DMS53 (cell line): ENCODE measurements around the gene ZNF785.
A peak's percentile ranks its signal among the peaks of the same experiment; 100 is the strongest.
"Not testable (repeated sequence)": the region's sequence is repeated elsewhere in the genome, so short reads cannot be mapped to it uniquely, and the experiment has no call there.

Experiments used
- DNase-seq: peaks from one replicate; lab custom pipeline; 2025; lab: John Stamatoyannopoulos, UW

Gene ZNF785

DNA sequence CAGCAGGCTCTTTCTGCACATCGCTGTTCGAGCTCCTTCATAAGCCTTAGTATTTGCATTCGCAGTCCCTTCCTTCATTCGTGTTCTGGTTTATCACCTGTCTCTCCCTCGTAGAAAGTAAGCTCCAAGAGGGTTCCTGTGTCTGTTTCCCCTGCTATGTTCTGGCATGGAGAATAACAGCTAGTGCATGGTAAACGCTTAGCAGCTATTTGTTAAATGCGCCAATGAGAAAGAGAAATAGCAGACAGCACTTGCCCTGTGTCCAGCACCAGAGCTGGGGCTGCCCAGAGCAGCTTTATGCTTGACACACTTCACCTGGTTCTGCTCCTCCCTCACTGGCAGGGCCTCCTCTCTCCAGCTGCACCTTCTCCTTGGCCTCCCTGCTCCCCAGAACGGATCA, 19.5 kb downstream of the ZNF785 start:
- DNase-seq, result peak; percentile 9

- DNase-seq, result no peak
Observed at GRCh38 chr16:30565526-30565925, 20.0 kb downstream of the ZNF785 start.

DNA sequence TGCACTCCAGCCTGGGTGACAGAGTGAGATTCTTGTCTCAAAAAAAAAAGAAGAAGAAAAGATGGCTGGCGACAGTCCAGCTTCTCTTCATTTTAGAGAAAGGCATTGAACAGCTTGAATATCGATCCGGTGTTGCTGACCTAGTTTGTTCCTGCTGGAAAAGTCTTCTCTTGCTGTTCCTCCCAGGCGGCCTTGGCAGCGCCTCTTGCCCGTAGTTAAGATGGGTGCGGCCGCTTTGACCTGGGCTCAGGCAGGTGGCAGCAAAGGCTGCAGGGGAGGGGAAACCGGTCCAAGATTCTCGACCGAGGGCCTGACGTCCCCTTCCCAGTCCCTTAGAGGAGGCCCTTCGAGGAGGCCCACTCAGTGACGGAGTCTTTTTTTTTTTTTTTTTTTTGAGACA, 23.5 kb downstream of the ZNF785 start:
- DNase-seq, result peak; percentile 43

DNA sequence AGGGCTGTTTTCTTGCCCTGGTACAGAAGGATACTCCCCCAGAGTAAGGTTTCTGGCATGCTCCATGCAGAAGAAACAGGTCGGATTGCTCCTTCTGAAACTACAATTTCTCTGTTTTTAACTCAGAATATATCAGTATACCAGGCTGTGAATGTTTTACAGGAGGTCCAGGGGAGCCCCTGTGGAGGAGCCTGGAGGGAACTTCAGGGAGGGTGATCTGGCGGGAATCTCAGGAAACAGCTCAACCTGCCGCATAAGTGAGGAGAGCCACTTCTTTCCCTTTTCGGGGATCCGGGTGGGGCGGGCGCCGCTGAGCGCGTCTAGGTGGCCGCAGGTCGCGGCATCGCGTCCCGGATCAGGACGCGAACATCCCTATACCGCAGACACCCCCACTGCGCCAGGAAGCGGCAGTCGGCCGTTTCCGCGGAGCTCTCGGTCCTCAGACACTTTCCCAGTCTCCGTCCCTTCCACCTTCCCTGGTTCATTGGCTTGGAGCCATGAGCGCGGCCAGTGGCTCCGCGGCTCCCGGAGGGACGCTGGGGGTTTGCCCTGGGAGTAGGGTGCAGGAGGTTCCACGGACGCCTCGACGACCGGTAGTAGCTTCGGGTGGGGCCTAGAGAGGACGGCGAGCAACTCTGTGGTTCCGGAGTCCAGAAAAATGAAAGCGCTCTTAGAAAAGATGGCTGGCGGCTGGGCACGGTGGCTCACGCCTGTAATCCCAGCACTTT, 24.2 kb downstream of the ZNF785 start:
- peak; percentile 64 for DNase-seq

- DNase-seq, result no peak
Observed at GRCh38 chr16:30559690-30560089, 25.8 kb downstream of the ZNF785 start.

GRCh38 chr16:30558789-30559377, 26.6 kb downstream of the ZNF785 start:
- no peak for DNase-seq

DNA sequence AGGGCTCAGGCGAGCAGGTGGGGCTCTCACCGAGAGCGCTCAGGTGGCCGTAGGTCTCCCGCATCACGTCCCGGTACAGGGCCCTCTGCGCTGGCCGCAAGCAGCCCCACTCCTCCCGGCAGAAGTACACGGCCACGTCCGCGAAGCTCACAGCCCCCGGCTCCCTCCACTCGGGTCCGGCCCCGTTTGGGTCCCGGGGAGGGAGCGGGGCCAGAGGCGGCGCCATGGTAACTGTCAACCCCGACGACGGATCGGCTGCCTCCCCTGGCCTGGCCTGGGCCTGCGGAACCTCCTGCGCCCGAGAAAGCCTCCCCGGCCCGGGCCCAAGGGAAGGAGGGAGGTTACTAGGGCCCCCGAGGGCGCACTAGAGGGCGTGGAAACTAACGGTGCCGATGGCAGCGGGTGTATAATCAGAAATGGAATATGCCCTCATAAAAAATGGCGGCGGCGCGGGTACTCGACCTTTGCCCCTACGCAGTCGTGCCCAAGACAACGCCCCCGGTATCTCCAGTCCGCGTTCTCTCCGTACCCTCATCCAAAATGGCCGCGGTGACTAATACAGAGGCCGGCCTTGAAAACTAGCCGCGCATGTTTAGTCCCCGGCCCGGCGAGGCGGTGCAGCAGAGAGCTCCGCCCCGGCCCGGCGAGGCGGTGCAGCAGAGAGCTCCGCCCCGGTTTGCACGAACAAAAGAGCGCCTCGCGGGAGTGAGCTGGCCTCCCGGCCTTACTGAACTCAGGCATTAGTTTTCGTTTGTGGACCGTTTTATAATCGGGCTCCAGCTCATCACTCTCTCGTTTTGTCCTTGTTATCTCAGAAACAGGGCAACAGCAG, 27.3 kb downstream of the ZNF785 start, which contains the start of gene ZNF764:
Gene ZNF764, minus strand, starts transcription at position 418 of the 832 bp plus-strand sequence. Its CDS starts 192 bp downstream, at position 226.
- peak; percentile 98 for DNase-seq

GRCh38 chr16:30557707-30557956, 27.9 kb downstream of the ZNF785 start:
- peak; percentile 54 for DNase-seq

DNA sequence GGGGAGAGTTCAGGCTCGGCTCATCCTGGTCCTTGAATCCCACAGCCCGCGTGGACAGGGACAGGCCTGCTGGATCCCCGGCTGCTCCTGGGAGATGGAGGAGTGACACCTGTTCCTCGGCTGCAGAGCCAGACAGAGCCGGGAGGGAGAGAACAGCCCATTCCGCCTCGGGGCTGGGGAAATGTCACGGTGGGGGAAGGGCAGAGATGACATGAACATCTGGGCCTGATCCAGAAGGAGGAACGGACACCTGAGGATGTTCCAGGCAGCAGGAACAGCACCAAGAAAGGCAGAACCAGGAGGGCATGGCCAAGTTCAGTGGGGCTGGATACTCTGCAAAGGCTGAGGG, 29.4 kb downstream of the ZNF785 start:
- no peak for DNase-seq

DNA sequence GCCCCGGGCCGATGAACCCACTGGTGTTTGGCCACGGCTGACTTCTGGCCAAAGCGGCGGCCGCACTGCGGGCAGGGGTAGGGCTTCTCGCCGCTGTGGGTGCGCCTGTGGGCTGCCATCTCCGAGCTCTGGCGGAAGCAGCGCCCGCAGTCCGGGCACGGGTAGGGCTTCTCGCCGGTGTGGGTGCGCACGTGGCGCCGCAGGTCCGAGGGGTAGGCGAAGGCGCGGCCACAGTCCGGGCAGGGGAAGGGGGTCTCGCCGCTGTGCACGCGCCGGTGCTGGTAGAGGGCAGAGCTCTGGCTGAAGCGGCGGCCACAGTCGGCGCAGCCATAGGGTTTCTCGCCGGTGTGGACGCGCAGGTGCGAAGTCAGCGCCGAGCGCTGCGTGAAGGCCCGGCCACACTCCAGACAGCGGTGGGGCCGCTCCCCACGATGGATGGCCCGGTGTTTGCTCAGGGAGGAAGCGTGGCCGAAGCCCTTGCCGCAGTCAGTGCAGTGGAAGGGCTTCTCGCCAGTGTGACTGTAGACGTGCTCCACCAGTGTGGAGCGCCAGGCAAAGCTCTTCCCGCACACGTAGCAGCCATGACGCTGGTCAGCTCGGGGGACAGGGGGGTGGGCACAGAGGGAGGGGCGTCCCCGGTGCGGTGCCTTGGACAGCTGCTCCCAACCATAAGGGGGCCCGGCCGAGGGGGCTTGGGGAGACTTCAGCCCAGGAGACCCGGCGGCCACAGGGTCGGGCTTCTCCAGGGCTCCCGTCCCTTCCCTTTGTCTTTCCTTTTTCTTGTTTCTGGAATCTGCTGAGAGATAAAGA, 30.0 kb downstream of the ZNF785 start:
- no peak for DNase-seq

- no peak for DNase-seq
Observed at GRCh38 chr16:30554557-30555314, 30.8 kb downstream of the ZNF785 start.

- DNase-seq, result no peak
Observed at GRCh38 chr16:30553393-30553899, 32.1 kb downstream of the ZNF785 start.

DNA sequence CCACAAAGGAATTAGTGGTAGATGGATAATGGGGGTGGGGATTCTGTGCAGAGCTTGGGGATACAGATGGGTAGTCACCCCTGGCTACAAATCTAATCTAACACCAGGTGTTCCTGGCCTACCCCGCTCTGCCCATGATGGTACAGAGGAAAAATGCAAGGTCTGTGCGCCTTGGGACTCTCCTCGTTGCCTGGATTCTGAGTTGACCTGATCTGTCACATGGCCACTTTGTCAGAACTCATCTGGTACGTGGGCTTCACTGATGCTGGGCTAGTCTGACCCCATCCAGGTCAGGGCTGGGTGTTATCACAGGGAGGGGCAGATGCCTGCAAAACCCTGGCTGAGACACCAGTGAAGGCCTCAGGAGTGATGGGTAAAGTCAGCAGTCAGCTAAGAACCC, 32.5 kb downstream of the ZNF785 start:
- DNase-seq, result no peak

GRCh38 chr16:30551781-30552180, 33.7 kb downstream of the ZNF785 start:
- DNase-seq, result no peak

GRCh38 chr16:30548416-30549253, 36.9 kb downstream of the ZNF785 start:
- DNase-seq, result no peak

DNA sequence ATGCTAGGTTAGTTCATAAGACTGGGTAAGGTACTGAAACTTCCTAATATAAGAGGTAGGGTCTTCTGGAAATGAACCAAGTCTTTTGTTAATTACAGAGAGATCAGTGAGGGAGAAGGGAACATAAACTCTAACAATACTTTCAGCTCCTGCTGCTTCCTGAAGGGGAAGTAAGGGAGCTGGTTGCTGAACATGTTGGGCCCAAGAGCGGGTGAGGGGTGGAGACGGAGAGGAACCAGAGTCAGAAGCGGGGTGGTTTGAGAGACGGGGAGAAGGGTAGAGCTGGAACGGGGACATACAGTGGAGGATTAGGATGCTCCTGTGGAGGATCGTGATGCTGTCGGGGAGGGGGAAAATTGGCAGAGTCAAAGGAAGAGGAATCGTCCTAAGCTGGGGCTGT, 39.4 kb downstream of the ZNF785 start:
- no peak for DNase-seq

DNA sequence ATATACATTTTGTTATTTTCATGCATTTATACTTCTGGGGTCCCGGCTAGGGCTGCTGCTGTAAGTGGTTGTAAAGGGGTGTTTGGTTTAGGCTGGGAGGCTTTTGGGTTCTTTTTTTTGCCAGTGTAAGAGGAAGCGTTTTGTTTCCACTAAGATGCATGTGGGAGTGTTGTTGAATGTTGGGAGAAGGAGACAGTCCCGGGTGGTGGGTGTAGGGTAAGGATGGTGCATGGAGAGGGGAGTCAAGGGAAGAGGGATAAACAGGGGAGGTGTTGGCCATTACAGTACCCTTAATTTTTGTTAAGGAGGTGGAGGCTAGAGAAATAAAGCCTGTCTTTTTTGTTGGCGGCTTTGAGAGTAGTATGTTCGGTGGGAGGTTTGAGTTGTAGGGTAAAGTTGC, 42.4 kb downstream of the ZNF785 start:
- DNase-seq, result no peak

DNA sequence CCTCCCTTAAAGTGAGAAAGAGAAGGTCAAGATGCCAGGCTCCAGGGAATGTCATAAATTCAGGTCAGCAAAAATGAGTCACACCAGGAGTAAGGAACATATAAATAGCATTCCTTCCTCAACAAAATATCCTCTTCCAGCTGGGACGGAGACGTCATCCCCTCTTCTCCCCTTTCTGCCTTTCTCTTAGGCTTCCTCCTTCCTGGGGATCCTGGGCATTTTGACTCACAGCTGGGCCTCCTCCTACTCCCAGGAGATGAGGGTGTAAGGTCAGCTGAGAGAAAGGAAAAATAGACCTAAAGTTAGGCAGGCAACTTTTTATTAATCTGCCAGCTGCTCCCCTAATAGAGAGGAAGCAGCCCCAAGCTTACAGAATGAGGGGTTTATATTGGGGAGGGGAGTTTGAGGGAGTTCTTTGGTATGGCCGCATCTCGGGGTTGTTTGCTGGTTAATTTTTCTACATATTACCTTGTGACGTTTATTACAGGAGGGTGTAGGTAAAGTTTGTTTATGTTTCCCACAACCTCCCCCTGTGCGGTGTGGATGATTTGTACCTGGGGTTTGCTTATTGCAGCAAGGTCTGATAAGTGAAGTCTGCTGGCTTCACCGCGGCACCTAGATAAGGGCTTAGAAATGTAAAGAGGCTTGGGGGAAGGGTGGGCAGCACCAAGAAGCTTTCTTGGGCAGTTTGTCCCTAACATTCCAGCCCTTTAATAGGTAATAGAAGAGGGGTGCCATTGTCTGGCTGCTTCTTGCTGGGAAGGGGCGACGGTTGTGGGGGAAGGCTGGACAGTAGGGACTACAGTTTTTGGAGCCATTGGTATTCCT, 43.8 kb downstream of the ZNF785 start:
- no peak for DNase-seq

DNA sequence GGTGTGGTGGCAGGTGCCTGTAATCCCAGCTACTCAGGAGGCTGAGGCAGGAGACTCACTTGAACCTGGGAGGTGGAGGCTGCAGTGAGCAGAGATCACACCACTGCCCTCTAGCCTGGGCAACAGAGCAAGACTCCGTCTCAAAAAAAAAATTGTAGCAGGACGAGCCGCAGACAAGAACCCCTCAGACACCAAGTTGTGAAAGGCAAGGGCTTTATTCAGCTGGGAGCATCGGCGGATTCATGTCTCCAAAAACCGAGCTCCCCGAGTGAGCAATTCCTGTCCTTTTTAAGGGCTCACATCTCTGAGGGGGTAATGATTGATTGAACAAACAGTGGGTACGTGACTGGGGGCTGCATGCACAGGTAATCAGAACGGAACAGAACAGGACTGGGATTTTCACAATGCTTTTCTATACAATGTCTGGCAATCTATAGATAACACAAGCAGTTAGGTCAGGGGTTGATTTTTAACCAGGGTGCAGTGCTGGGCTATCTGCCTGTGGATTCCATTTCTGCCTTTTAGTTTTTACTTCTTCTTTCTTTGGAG, 44.5 kb downstream of the ZNF785 start:
- DNase-seq, result not testable (repeated sequence)
